ENCODE measurements around the gene SEMA5A. TPM values are rescaled to one million over a fixed set of nuclear protein-coding genes. Genes with fewer than 3 reads are reported as not detected.
A peak's percentile ranks its signal among the peaks of the same experiment; 100 is the strongest.

SEMA5A gene
- total RNA-seq, 1 donor from 2014 or later: 13.8 TPM

DNA sequence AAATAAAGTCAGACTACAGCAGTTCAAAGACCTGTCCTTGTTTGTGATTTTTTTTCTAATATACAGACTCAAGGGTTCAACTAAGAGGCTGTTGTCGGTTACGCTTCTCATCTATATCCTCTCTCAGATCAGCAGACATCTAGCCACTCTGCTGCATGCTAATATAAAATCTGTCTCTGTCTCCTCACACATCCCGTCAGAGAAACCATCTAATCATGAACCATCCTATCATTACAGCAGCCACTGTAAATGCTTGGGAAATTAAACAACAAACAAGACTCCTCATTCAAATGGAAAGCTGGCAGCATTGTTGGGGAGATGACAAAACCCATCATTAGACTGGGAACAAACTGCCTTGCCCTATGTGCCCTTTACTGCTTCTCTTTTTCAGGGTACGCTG, 94.8 kb downstream of the SEMA5A start:
- Histone ChIP-seq H3K9me3 (ENCODE audit: insufficient read depth, low read depth, low read length) (no peaks in the 10 kb centered on the region), H3K27ac (ENCODE audit: low read depth, low read length) (no peak overlapping the region), H3K4me2 (ENCODE audit: low read length) (no peak overlapping the region), H3K79me2 (ENCODE audit: insufficient read depth, low read length) (peaks cover 3% of the 10 kb centered on the region), H3K4me1 (ENCODE audit: insufficient read depth, low read length) (peaks cover 7% of the 10 kb centered on the region), H3K27me3 (ENCODE audit: insufficient read depth, low read length) (peaks cover 24% of the 10 kb centered on the region), H2AFZ (ENCODE audit: low read depth, low read length) (no peak overlapping the region), H4K20me1 (ENCODE audit: insufficient read depth, low read length) (peaks cover 27% of the 10 kb centered on the region), H3K9ac (ENCODE audit: low read length) (no peak overlapping the region), H3K4me3 (ENCODE audit: insufficient read depth, low read depth, low read length) (no peak overlapping the region), H3K36me3 (ENCODE audit: insufficient read depth, low read length) (no peaks in the 10 kb centered on the region)
- peaks cover 39% of the 10 kb centered on the region for H3K4me1 Mint-ChIP-seq (ENCODE audit: low read depth, unreplicated experiment)
- no peak for DNase-seq (ENCODE audit: low read depth)
- H3K27ac Mint-ChIP-seq (ENCODE audit: unreplicated experiment): no peak overlapping the region
- no peaks in the 10 kb centered on the region for H3K9me3 Mint-ChIP-seq (ENCODE audit: unreplicated experiment)
- H3K4me3 Mint-ChIP-seq (ENCODE audit: unreplicated experiment): no peak overlapping the region
- peak; percentile 20 for FAIRE-seq
- H3K36me3 Mint-ChIP-seq (ENCODE audit: low read depth, unreplicated experiment): no peaks in the 10 kb centered on the region
- TF ChIP-seq EZH2 (IDR thresholded peaks at IDR 0.05; ENCODE audit: insufficient read depth, low read length): no peak
- TF ChIP-seq, protein P1, sequence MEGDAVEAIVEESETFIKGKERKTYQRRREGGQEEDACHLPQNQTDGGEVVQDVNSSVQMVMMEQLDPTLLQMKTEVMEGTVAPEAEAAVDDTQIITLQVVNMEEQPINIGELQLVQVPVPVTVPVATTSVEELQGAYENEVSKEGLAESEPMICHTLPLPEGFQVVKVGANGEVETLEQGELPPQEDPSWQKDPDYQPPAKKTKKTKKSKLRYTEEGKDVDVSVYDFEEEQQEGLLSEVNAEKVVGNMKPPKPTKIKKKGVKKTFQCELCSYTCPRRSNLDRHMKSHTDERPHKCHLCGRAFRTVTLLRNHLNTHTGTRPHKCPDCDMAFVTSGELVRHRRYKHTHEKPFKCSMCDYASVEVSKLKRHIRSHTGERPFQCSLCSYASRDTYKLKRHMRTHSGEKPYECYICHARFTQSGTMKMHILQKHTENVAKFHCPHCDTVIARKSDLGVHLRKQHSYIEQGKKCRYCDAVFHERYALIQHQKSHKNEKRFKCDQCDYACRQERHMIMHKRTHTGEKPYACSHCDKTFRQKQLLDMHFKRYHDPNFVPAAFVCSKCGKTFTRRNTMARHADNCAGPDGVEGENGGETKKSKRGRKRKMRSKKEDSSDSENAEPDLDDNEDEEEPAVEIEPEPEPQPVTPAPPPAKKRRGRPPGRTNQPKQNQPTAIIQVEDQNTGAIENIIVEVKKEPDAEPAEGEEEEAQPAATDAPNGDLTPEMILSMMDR (IDR thresholded peaks at IDR 0.05; ENCODE audit: insufficient read depth, low read depth, low read length): no peak
- H3K27me3 Mint-ChIP-seq (ENCODE audit: low read depth, unreplicated experiment): peaks cover 2% of the 10 kb centered on the region

DNA sequence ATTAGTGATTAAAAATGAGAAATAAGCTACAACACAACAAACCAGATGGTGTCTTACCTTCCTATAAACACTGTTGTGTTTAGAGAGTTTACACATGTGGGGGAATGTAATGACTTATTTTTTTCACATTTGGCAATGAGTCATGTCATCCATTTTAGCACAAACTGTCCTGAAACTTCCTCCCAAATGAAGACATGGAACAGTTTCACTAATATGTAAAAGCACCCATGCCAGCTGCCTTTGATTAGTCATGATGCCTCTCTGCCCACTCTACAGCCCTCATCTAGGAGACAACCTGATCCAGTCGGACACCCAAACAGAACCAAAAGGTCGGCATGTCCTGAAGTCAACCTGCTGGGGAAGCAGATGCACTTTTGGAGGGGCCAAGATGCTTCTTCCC, 98.2 kb downstream of the SEMA5A start:
- no peak overlapping the region for H3K9ac ChIP-seq (ENCODE audit: low read length)

DNA sequence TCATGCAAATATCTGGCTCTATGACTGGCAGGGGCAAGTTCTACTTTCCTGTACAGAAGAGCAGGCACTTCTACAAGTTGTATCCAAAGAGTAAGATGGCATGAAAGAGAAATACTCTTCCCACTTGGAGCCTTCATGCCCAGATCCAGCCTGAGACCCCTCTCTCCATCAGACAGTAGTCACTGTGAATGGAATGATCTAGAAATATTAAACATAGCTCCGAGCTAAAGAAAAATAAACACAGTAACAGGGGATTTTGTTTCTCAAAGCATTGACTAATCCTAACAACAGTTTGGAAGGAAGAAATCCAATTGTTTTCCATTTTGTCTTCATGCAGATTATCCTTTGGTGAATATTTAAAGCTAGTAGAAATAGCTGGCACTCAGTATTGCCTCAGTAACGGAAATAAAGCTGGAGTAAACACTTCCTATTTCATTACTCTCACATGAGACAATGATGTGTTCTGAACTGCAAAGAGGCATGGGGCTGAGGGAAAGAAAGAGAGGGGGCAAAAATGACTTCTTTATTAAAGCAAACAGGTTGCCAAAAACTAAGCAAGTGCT, 100.0 kb downstream of the SEMA5A start:
- Histone ChIP-seq H3K9ac (ENCODE audit: low read length) (no peak overlapping the region), H3K36me3 (ENCODE audit: insufficient read depth, low read length) (no peaks in the 10 kb centered on the region), H3K4me2 (ENCODE audit: low read length) (no peak overlapping the region), H4K20me1 (ENCODE audit: insufficient read depth, low read length) (peaks cover 6% of the 10 kb centered on the region), H3K4me1 (ENCODE audit: insufficient read depth, low read length) (peaks cover 2% of the 10 kb centered on the region), H3K27ac (ENCODE audit: low read depth, low read length) (no peak overlapping the region), H3K9me3 (ENCODE audit: insufficient read depth, low read depth, low read length) (no peaks in the 10 kb centered on the region), H3K4me3 (ENCODE audit: insufficient read depth, low read depth, low read length) (no peak overlapping the region), H3K27me3 (ENCODE audit: insufficient read depth, low read length) (no peaks in the 10 kb centered on the region), H3K79me2 (ENCODE audit: insufficient read depth, low read length) (peaks cover 3% of the 10 kb centered on the region), H2AFZ (ENCODE audit: low read depth, low read length) (no peak overlapping the region)
- H3K27me3 Mint-ChIP-seq (ENCODE audit: low read depth, unreplicated experiment): peaks cover 2% of the 10 kb centered on the region
- no peak for FAIRE-seq
- H3K4me3 Mint-ChIP-seq (ENCODE audit: unreplicated experiment): no peak overlapping the region
- H3K36me3 Mint-ChIP-seq (ENCODE audit: low read depth, unreplicated experiment): no peaks in the 10 kb centered on the region
- no peak for TF ChIP-seq EZH2 (IDR thresholded peaks at IDR 0.05; ENCODE audit: insufficient read depth, low read length)
- TF ChIP-seq, protein P1 (IDR thresholded peaks at IDR 0.05; ENCODE audit: insufficient read depth, low read depth, low read length): no peak
- no peak overlapping the region for H3K27ac Mint-ChIP-seq (ENCODE audit: unreplicated experiment)
- DNase-seq (ENCODE audit: low read depth): no peak
- peaks cover 6% of the 10 kb centered on the region for H3K9me3 Mint-ChIP-seq (ENCODE audit: unreplicated experiment)
- peaks cover 7% of the 10 kb centered on the region for H3K4me1 Mint-ChIP-seq (ENCODE audit: low read depth, unreplicated experiment)

More for the DNA sequence above, 98.2 kb downstream of the SEMA5A start:
- Histone ChIP-seq H2AFZ (ENCODE audit: low read depth, low read length) (no peak overlapping the region), H4K20me1 (ENCODE audit: insufficient read depth, low read length) (peaks cover 16% of the 10 kb centered on the region), H3K27ac (ENCODE audit: low read depth, low read length) (no peak overlapping the region), H3K9me3 (ENCODE audit: insufficient read depth, low read depth, low read length) (no peaks in the 10 kb centered on the region), H3K79me2 (ENCODE audit: insufficient read depth, low read length) (peaks cover 3% of the 10 kb centered on the region), H3K4me2 (ENCODE audit: low read length) (no peak overlapping the region), H3K4me3 (ENCODE audit: insufficient read depth, low read depth, low read length) (no peak overlapping the region), H3K36me3 (ENCODE audit: insufficient read depth, low read length) (no peaks in the 10 kb centered on the region), H3K27me3 (ENCODE audit: insufficient read depth, low read length) (peaks cover 9% of the 10 kb centered on the region), H3K4me1 (ENCODE audit: insufficient read depth, low read length) (no peaks in the 10 kb centered on the region)
- FAIRE-seq (peak; percentile 23), DNase-seq (ENCODE audit: low read depth) (no peak)
- TF ChIP-seq EZH2 (IDR thresholded peaks at IDR 0.05; ENCODE audit: insufficient read depth, low read length): no peak
- TF ChIP-seq, protein P1 (IDR thresholded peaks at IDR 0.05; ENCODE audit: insufficient read depth, low read depth, low read length): no peak
- Mint-ChIP-seq H3K9me3 (ENCODE audit: unreplicated experiment) (peaks cover 4% of the 10 kb centered on the region), H3K27ac (ENCODE audit: unreplicated experiment) (no peak overlapping the region), H3K27me3 (ENCODE audit: low read depth, unreplicated experiment) (peaks cover 2% of the 10 kb centered on the region), H3K4me1 (ENCODE audit: low read depth, unreplicated experiment) (peaks cover 18% of the 10 kb centered on the region), H3K4me3 (ENCODE audit: unreplicated experiment) (no peak overlapping the region), H3K36me3 (ENCODE audit: low read depth, unreplicated experiment) (no peaks in the 10 kb centered on the region)

Data from astrocyte (in vitro differentiated cells and primary cell).